Stomach (tissue), 19 donors: ENCODE data around the gene STRADB. TPM values are rescaled to one million over a fixed set of nuclear protein-coding genes. Genes with fewer than 3 reads are reported as not detected.

Source experiments
- DNase-seq, 2 donors: peaks; one replicate each; pipeline versions ENCODE4 v3.0.0 to v3.0.0-alpha.2; 2013 to 2019
- H3K27ac ChIP-seq, 5 donors: fragments of 200-600 bp in 4 of 5; sonication (generic) in 4 of 5; one replicate each; pipeline ENCODE4 v1.5.1; 2013 to 2019; ENCODE audit warnings: mild to moderate bottlenecking in 1 of 5, moderate library complexity in 1 of 5
- H3K27me3 ChIP-seq, 3 donors: fragments of 200-600 bp; sonication (generic); one replicate each; pipeline ENCODE4 v1.5.1; 2017 to 2019; ENCODE audit warnings: mixed run types in 1 of 3
- H3K36me3 ChIP-seq, 4 donors: fragments of 200-600 bp; sonication (generic); 1 replicate in 3 of 4; 2 replicates in 1 of 4; pipeline ENCODE4 v1.5.1; 2016 to 2019
- H3K4me1 ChIP-seq, 4 donors: fragments of 200-600 bp; sonication (generic); one replicate each; pipeline ENCODE4 v1.5.1; 2016 to 2019
- H3K4me3 ChIP-seq, 4 donors: fragments of 200-600 bp; sonication (generic) in 3 of 4; one replicate each; pipeline ENCODE4 v1.5.1; 2016 to 2019; ENCODE audit warnings: mild to moderate bottlenecking in 1 of 4
- H3K9me3 ChIP-seq, 4 donors: fragments of 200-600 bp; sonication (generic); one replicate each; pipeline ENCODE4 v1.5.1; 2016 to 2019
- EP300 ChIP-seq: sonication (generic); formaldehyde crosslinking; IDR thresholded peaks from one replicate; pipeline ENCODE4 v1.6.1; 2017; ENCODE audit warnings: antibody characterized with exemption
- POLR2A ChIP-seq, 4 donors: fragments of 450-650 bp; IDR thresholded peaks; one replicate each; pipeline ENCODE4 v1.6.1; 2016; ENCODE audit warnings: antibody characterized with exemption in 4 of 4, control low read depth in 2 of 4, mild to moderate bottlenecking in 1 of 4, moderate library complexity in 1 of 4
- POLR2AphosphoS5 ChIP-seq, 3 donors: sonication (generic); formaldehyde crosslinking; IDR thresholded peaks; one replicate each; pipeline ENCODE4 v1.6.1; 2016; ENCODE audit warnings: antibody characterized with exemption in 3 of 3
- WGBS, 5 donors: extraction: QIAGEN DNeasy Blood & Tissue Kit in 3 of 5; methylation state at CpG; one replicate each; pipeline versions ENCODE4 v1.1.5 to v1.1.7; 2013 to 2018; 5-methylcytosine and 5-hydroxymethylcytosine counted together
- intact Hi-C: fragments of 100-400 bp; cut with DNase I; formaldehyde crosslinking; loops from one replicate; pipeline ENCODE4 v1.15.1; 2023; ENCODE audit warnings: low total_unique reads
- long read RNA-seq, 10 donors: transcript quantifications; one replicate each; lab custom pipeline, GENCODE V29; 2026
- polyA plus RNA-seq, 3 donors: library from polyadenylated mRNA; stranded (reverse); fragments of 200-250 nt; gene quantifications; one replicate each; pipeline ENCODE4 v1.2.3, GENCODE V29; 2013
- total RNA-seq, 5 donors: library from RNA; depleted of rRNA; stranded (reverse); fragments of >200 nt; gene quantifications; one replicate each; pipeline versions ENCODE4 v1.1.0 to v1.2.3, GENCODE V29; 2014 to 2016
- TF ChIP-seq, protein P1 (sequence below), 7 experiments: fragments of 450-650 bp in 4 of 7; fragments of 200-600 bp in 3 of 7; sonication (generic) in 3 of 7; IDR thresholded peaks; one replicate each; pipeline ENCODE4 v1.5.1; 2016 to 2019; ENCODE audit warnings: antibody characterized with exemption in 7 of 7, control low read depth in 2 of 7, mild to moderate bottlenecking in 1 of 7
- donor health status: healthy with polysubstance abuse.
- donor health status: Bipolar disorder and iron deficiency.
- donor health status: healthy.

The STRADB gene
- total RNA-seq (10 to 100 TPM; 11.4 to 93.4 (median 35.1) TPM), polyA plus RNA-seq (10 to 100 TPM in 2 of 3 donors, 1 to 10 TPM in 1; 7.9 to 12.3 (median 11.5) TPM)
- long read RNA-seq, donor 1, partial matches to known transcripts, result 5 of 5 reads
- long read RNA-seq, donor 1, other reads (novel, unspliced or antisense), result 0 of 5 reads
- long read RNA-seq, donor 2, partial matches to known transcripts, result 0 of 1 reads
- long read RNA-seq, donor 2, other reads (novel, unspliced or antisense), result 0 of 1 reads
- long read RNA-seq, donor 3, partial matches to known transcripts, result 0 of 1 reads
- long read RNA-seq, donor 3, other reads (novel, unspliced or antisense), result 0 of 1 reads
- long read RNA-seq, donor 4, result 0 reads
- long read RNA-seq, donor 5, partial matches to known transcripts, result 6 of 10 reads
- long read RNA-seq, donor 5, other reads (novel, unspliced or antisense), result 0 of 10 reads
- long read RNA-seq, donor 6, result 0 reads
- long read RNA-seq, donor 7, partial matches to known transcripts, result 0 of 2 reads
- long read RNA-seq, donor 7, other reads (novel, unspliced or antisense), result 0 of 2 reads
- long read RNA-seq, donor 8, result 0 reads
- long read RNA-seq, donor 9, partial matches to known transcripts, result 0 of 1 reads
- long read RNA-seq, donor 9, other reads (novel, unspliced or antisense), result 0 of 1 reads
- long read RNA-seq, donor 10, partial matches to known transcripts, result 0 of 2 reads
- long read RNA-seq, donor 10, other reads (novel, unspliced or antisense), result 0 of 2 reads

DNA sequence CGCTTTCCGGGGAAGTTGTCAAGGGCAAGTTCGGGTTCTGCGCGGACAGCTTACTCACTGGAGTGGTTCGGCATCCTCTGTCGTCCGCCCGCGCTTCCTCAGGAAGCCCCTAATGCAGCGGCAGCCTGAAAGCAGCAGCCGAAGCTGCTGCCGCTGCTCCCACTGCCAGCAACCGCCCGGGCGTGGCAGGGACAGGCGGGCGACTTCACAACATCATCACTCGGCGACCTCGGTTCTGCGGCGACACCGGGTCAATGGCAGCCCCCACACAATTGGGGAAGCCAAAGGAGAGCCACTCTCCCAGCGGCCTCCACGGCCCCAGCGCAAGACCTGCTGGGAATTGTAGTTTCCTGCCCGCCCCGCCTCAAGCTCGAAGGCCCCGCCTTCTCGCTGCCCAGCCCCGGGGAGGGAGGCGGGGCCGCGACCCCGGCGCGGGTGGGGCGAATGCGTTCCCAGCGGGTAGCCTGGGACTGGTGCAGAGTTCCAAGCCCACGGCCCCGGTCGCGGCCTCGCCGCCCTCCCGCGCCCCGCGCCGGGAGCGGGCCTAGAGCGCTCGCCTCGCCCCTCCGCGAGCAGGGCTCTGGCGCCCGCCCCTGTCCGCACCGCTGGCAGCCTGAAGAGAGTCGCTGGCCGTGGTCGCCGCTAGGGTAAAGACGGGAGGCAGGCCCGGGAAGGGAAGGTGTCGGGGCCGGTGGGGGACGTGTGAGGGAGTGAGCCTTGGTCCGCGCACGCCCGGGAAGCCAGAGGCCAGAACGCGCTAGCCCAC, at the start of gene STRADB, which contains the start of gene TRAK2:
TSS of gene STRADB (plus strand) at position 449 of the 766 bp plus-strand sequence. CDS start 3,101 bp downstream, outside the sequence.
TSS of gene TRAK2 (minus strand) at position 167 of the 766 bp plus-strand sequence. CDS start 30,951 bp downstream, outside the sequence.
- Histone ChIP-seq H3K4me1 (peaks cover 6 to 57% (median 46%) of the 10 kb centered on the region in 4 donors), H3K27ac (peak within 1 kb of the TSS; percentile 86 to 93 (median 92)), H3K36me3 (peaks cover 0 to 9% (median 3%) of the 10 kb centered on the region in 4 donors), H3K4me3 (peak within 1 kb of the TSS; percentile 64 to 95 (median 87)), H3K9me3 (no peaks in the 10 kb centered on the region), H3K27me3 (no peaks in the 10 kb centered on the region)
- 0 to 1% (median 0%) methylated on average over 37 to 78 of the region's 78 CpGs for WGBS, 5 donors
- intact Hi-C loops, result no loop called here
- no peak for TF ChIP-seq EP300
- TF ChIP-seq POLR2A (IDR thresholded peaks at IDR 0.05), result peak in 2 of 4 donors; percentile 19 to 53
- TF ChIP-seq POLR2AphosphoS5 (IDR thresholded peaks at IDR 0.05), result peak; percentile 71 to 95 (median 85)
- TF ChIP-seq, protein P1, sequence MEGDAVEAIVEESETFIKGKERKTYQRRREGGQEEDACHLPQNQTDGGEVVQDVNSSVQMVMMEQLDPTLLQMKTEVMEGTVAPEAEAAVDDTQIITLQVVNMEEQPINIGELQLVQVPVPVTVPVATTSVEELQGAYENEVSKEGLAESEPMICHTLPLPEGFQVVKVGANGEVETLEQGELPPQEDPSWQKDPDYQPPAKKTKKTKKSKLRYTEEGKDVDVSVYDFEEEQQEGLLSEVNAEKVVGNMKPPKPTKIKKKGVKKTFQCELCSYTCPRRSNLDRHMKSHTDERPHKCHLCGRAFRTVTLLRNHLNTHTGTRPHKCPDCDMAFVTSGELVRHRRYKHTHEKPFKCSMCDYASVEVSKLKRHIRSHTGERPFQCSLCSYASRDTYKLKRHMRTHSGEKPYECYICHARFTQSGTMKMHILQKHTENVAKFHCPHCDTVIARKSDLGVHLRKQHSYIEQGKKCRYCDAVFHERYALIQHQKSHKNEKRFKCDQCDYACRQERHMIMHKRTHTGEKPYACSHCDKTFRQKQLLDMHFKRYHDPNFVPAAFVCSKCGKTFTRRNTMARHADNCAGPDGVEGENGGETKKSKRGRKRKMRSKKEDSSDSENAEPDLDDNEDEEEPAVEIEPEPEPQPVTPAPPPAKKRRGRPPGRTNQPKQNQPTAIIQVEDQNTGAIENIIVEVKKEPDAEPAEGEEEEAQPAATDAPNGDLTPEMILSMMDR (IDR thresholded peaks at IDR 0.05), result peak in 2 of 7 experiments; percentile 13 to 29
- DNase-seq, result peak; percentile 94 to 98

GRCh38 chr2:201401815-201402214, 49.7 kb upstream of the STRADB start:
- DNase-seq, result no peak
- Histone ChIP-seq H3K4me3 (no peak overlapping the region), H3K9me3 (no peaks in the 10 kb centered on the region), H3K4me1 (peaks cover 16 to 55% (median 38%) of the 10 kb centered on the region in 4 donors), H3K27ac (no peak overlapping the region), H3K27me3 (no peaks in the 10 kb centered on the region), H3K36me3 (peaks cover 0 to 29% (median 22%) of the 10 kb centered on the region in 4 donors)
- intact Hi-C loops, result no loop called here
- TF ChIP-seq, protein P1 (IDR thresholded peaks at IDR 0.05), result no peak
- TF ChIP-seq EP300 (no peak), POLR2A (IDR thresholded peaks at IDR 0.05) (no peak), POLR2AphosphoS5 (IDR thresholded peaks at IDR 0.05) (no peak)
- 68 to 81% (median 74%) methylated on average over 3 of the region's 3 CpGs for WGBS, 5 donors

DNA sequence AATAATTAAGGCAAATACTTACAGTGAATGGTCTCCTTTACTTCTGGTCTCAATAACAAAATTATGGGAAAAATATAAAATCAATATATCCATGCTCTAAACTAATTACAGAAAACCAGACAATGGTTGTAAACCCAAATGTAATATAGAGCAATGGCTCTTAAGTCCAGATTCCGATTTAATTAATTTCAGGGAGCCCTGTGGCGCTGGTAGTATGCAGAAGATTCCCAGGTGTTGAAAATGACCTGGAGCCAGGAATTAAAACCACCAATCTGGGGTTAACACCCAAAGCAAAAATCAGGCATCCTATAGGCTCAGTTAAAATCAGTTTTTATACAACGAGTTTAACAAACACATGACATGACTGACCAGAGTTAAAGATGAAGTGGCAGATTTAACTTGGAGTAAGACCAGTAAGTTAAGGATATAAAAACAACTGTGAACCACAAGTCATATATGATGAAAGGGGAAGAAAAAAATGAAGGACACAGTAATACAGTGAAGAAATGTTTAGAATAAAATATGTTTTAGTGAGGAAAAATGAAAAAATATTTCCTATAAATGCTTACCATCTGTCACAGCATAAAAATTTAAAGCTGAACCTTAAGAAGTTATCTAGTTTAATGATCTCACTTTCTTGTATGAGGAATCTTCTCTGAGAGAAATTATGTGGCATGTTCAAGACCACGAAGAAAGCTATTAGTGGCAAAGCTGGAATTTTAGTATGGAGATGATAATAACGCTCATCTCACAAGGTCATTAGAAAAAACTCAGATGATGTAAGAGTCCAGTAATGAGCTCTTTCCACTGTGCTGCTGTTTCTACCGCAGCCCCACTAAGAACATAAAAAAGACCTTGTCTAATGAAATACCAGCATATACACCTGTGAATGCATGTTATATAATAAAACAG, 48.6 kb upstream of the STRADB start:
- no peak for DNase-seq
- no peak for TF ChIP-seq POLR2AphosphoS5 (IDR thresholded peaks at IDR 0.05)
- no peak for TF ChIP-seq POLR2A (IDR thresholded peaks at IDR 0.05)
- TF ChIP-seq, protein P1 (IDR thresholded peaks at IDR 0.05), result no peak
- TF ChIP-seq EP300, result no peak
- Histone ChIP-seq H3K27ac (peak overlapping the region in 1 of 5 donors; percentile 10), H3K4me1 (peaks cover 16 to 66% (median 41%) of the 10 kb centered on the region in 4 donors), H3K9me3 (no peaks in the 10 kb centered on the region), H3K4me3 (no peak overlapping the region), H3K27me3 (no peaks in the 10 kb centered on the region), H3K36me3 (peaks cover 0 to 18% (median 11%) of the 10 kb centered on the region in 4 donors)
- WGBS, 5 donors, result 80 to 86% (median 84%) methylated on average over 6 of the region's 6 CpGs
- intact Hi-C loops, result no loop called here
